Stomach smooth muscle (tissue), 2 donors: ENCODE results near the gene ZNF681.
"Not testable (repeated sequence)": the region's sequence is repeated elsewhere in the genome, so short reads cannot be mapped to it uniquely, and the experiment has no call there.

ENCODE experiments used
- H3K27ac ChIP-seq: one replicate; pipeline ENCODE4 v1.7.0; 2013; ENCODE audit warnings: mild to moderate bottlenecking, low read length, inconsistent platforms
- H3K27me3 ChIP-seq, 2 donors: one replicate each; pipeline ENCODE4 v1.7.0; 2013; ENCODE audit warnings: low read length in 2 of 2; ENCODE audit not compliant: insufficient read depth in 2 of 2, control insufficient read depth in 1 of 2
- H3K36me3 ChIP-seq, 2 donors: one replicate each; pipeline ENCODE4 v1.7.0; 2013; ENCODE audit warnings: low read length in 2 of 2; ENCODE audit not compliant: control insufficient read depth in 2 of 2, insufficient read depth in 2 of 2
- H3K4me1 ChIP-seq: one replicate; pipeline ENCODE4 v1.7.0; 2013; ENCODE audit warnings: low read length; ENCODE audit not compliant: control insufficient read depth, insufficient read depth
- H3K4me3 ChIP-seq, 2 donors: one replicate each; pipeline ENCODE4 v1.7.0; 2013; ENCODE audit warnings: low read length in 2 of 2
- H3K9ac ChIP-seq, 2 donors: one replicate each; pipeline ENCODE4 v1.7.0; 2013; ENCODE audit warnings: low read length in 2 of 2, mild to moderate bottlenecking in 1 of 2
- H3K9me3 ChIP-seq, 2 donors: one replicate each; pipeline ENCODE4 v1.7.0; 2013; ENCODE audit warnings: low read length in 2 of 2; ENCODE audit not compliant: control insufficient read depth in 2 of 2
- donor health status: healthy.
- donor health status: Pancreatic carcinoma.

Gene ZNF681

DNA sequence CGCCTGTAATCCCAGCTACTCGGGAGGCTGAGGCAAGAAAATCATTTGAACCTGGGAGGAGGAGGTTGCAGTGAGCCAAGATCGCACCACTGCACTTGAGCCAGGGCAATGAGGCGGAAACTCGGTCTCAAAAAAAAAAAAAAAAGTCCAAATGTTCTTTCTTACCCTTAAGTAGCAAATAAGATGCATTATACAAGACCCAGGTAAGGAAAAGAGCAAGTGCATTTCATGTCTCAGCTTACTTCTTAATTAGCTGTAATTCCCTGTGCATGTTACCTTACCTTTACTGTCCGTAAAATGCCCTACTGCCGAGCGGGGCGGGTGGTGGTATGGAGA, 3.8 kb upstream of the ZNF681 start:
- H3K4me3 ChIP-seq, result peak overlapping the region; percentile 83 to 87
- peaks cover 5% of the 10 kb centered on the region for H3K4me1 ChIP-seq
- H3K36me3 ChIP-seq, result no peaks in the 10 kb centered on the region
- H3K9ac ChIP-seq, result peak overlapping the region in 1 of 2 donors; percentile 64
- H3K27me3 ChIP-seq, result no peaks in the 10 kb centered on the region
- H3K9me3 ChIP-seq, result no peaks in the 10 kb centered on the region
- H3K27ac ChIP-seq, result no peak overlapping the region

- not testable (repeated sequence) for H3K36me3 ChIP-seq, H3K9me3 ChIP-seq, H3K9ac ChIP-seq, H3K27ac ChIP-seq, H3K27me3 ChIP-seq, H3K4me3 ChIP-seq, H3K4me1 ChIP-seq
Observed at GRCh38 chr19:23760326-23760725, 1.6 kb upstream of the ZNF681 start.

- not testable (repeated sequence) for H3K9ac ChIP-seq, H3K27me3 ChIP-seq, H3K36me3 ChIP-seq, H3K4me1 ChIP-seq, H3K27ac ChIP-seq, H3K9me3 ChIP-seq, H3K4me3 ChIP-seq
Observed at GRCh38 chr19:23743633-23744232, 15.0 kb downstream of the ZNF681 start.

DNA sequence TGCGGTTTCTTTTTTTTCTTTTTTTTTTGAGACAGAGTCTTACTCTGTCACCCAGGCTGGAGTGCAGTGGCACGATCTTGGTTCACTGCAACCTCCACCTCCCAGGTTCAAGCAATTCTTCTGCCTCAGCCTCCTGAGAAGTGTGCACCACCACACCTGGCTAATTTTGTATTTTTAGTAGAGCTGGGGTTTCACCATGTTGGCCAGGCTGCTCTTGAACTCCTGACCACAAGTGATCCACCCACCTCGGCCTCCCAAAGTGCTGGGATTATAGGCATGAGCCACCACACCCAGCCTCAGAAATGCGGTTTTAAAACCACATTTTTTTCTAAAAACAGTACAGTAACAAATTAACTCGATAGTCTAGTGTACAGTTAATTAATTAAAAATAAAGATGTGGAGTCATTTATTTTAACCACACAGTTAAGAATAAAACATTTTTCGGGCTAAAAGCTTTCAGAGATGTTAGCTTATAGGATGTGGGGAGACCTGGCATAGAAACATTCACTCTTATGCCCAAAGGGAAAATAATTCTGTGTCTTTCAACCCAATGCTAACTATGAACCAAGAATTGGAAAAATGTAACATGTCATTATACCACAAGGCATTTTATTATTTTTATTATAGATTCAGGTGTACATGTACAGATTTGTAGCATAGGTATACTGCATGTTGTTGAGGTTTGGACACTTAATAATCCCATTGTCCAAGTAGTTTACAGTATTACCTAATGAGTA, 27.8 kb downstream of the ZNF681 start:
- not testable (repeated sequence) for H3K4me3 ChIP-seq, H3K9me3 ChIP-seq, H3K27me3 ChIP-seq, H3K4me1 ChIP-seq, H3K27ac ChIP-seq, H3K36me3 ChIP-seq, H3K9ac ChIP-seq

- H3K9ac ChIP-seq, H3K4me1 ChIP-seq, H3K27me3 ChIP-seq, H3K27ac ChIP-seq, H3K4me3 ChIP-seq, H3K9me3 ChIP-seq, H3K36me3 ChIP-seq: not testable (repeated sequence)
Observed at GRCh38 chr19:23724161-23724560, 34.5 kb downstream of the ZNF681 start.

- H3K4me3 ChIP-seq, result no peak overlapping the region
- H3K27me3 ChIP-seq, result no peaks in the 10 kb centered on the region
- H3K4me1 ChIP-seq, result no peaks in the 10 kb centered on the region
- no peak overlapping the region for H3K27ac ChIP-seq
- H3K9me3 ChIP-seq, result no peaks in the 10 kb centered on the region
- no peak overlapping the region for H3K9ac ChIP-seq
- no peaks in the 10 kb centered on the region for H3K36me3 ChIP-seq
Observed at GRCh38 chr19:23718802-23719201, 39.9 kb downstream of the ZNF681 start.

GRCh38 chr19:23716792-23717191, 41.9 kb downstream of the ZNF681 start:
- Histone ChIP-seq H3K9me3 (no peaks in the 10 kb centered on the region), H3K27me3 (no peaks in the 10 kb centered on the region), H3K9ac (no peak overlapping the region), H3K4me3 (no peak overlapping the region), H3K4me1 (no peaks in the 10 kb centered on the region), H3K27ac (no peak overlapping the region), H3K36me3 (no peaks in the 10 kb centered on the region)

GRCh38 chr19:23709347-23709746, 49.3 kb downstream of the ZNF681 start:
- Histone ChIP-seq H3K36me3 (no peaks in the 10 kb centered on the region), H3K9me3 (no peaks in the 10 kb centered on the region), H3K27me3 (no peaks in the 10 kb centered on the region), H3K9ac (no peak overlapping the region), H3K4me3 (no peak overlapping the region), H3K27ac (no peak overlapping the region), H3K4me1 (no peaks in the 10 kb centered on the region)

GRCh38 chr19:23706657-23707056, 52.0 kb downstream of the ZNF681 start:
- H3K4me1 ChIP-seq, result no peaks in the 10 kb centered on the region
- no peak overlapping the region for H3K9ac ChIP-seq
- H3K36me3 ChIP-seq, result no peaks in the 10 kb centered on the region
- H3K27me3 ChIP-seq, result no peaks in the 10 kb centered on the region
- no peak overlapping the region for H3K4me3 ChIP-seq
- no peaks in the 10 kb centered on the region for H3K9me3 ChIP-seq
- no peak overlapping the region for H3K27ac ChIP-seq

DNA sequence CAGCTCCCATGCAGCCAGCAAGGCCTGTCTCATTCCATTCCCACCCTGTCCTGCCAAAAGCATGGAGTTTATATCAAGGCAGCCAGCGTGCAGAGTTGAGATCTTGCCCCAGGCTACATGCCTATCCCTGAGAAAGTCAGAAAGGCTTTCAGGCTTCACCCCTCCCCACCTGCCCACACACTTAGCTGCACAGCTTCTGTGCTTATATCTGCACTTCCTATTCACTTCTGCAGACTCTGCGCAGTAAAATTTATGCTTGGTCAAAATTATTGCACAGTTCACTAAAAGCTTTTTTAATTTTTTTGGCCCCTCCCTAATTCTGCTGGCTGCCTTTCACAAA, 59.2 kb downstream of the ZNF681 start:
- peaks cover 0 to 3% of the 10 kb centered on the region in 2 donors for H3K9me3 ChIP-seq
- no peaks in the 10 kb centered on the region for H3K36me3 ChIP-seq
- no peaks in the 10 kb centered on the region for H3K4me1 ChIP-seq
- no peak overlapping the region for H3K9ac ChIP-seq
- no peak overlapping the region for H3K4me3 ChIP-seq
- no peak overlapping the region for H3K27ac ChIP-seq
- no peaks in the 10 kb centered on the region for H3K27me3 ChIP-seq

- H3K9me3 ChIP-seq, result peaks cover 0 to 3% of the 10 kb centered on the region in 2 donors
- H3K9ac ChIP-seq, result no peak overlapping the region
- no peak overlapping the region for H3K4me3 ChIP-seq
- no peaks in the 10 kb centered on the region for H3K27me3 ChIP-seq
- no peaks in the 10 kb centered on the region for H3K36me3 ChIP-seq
- H3K27ac ChIP-seq, result no peak overlapping the region
- no peaks in the 10 kb centered on the region for H3K4me1 ChIP-seq
Observed at GRCh38 chr19:23698711-23699520, 59.8 kb downstream of the ZNF681 start.
